SKM-1 (cell line): Measurements from ENCODE around the gene KLHDC4.
"Not testable (repeated sequence)": the region's sequence is repeated elsewhere in the genome, so short reads cannot be mapped to it uniquely, and the experiment has no call there.

Experiments used
- DNase-seq: peaks from one replicate; lab custom pipeline; 2025; ENCODE audit not compliant: unreplicated experiment; lab: John Stamatoyannopoulos, UW

KLHDC4 gene

DNA sequence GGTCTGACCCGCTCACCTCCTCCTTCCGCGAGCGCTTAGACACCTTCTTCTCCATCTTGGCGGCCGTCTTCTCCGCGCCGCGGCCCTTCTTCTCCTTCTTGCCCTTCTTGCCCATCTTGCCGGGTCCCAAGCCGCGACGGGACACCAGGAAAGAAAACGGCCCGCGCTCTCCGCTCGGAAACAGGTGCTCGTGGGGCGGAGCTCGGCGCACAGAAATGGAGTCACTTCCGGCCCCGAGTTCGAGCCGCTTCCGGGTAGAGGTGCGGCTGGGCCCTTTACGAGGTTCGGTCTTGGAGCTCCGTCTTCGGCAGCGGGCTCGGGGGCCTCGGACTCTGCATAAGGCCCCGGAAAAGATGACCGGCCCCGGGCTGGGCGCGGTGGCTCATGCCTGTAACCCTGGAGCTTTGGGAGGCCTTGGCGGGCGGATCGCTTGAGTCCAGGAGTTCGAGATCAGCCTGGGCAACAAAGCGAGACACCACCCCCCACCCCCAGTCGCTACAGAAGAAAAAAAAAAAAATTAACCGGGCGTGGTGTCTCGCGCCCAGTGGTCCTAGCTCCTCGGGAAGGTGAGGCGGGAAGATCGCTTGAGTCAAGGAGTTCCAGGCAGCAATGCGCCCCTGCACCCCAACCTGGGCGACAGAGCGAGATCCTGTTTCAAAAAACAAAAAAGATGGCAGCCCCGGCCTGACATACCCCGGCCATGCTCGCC is at the start of gene KLHDC4:
TSS of gene KLHDC4 (minus strand) at position 211 of the 709 bp plus-strand sequence. CDS start at position 115, 96 bp downstream.
- peak; percentile 65 for DNase-seq

DNA sequence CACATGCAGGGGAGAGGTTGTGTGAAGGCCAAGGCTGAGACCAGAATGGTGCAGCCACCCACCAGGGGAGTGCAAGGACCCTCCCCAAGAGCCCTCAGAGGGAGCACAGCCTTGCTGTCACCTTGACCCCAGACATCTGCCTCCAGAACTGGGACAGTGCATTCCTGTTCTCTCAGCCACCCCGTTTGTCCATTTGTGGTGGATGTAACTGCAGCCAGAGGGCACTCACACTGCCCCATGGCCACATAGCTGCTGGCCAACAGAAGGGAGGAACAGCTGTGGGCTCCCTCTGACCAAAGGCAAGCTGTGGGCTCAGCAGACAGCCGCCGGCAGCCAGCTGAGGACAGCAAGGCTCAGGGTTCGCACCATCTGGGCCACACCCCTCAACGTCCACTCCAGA is 49.8 kb upstream of the KLHDC4 start:
- DNase-seq = no peak

DNA sequence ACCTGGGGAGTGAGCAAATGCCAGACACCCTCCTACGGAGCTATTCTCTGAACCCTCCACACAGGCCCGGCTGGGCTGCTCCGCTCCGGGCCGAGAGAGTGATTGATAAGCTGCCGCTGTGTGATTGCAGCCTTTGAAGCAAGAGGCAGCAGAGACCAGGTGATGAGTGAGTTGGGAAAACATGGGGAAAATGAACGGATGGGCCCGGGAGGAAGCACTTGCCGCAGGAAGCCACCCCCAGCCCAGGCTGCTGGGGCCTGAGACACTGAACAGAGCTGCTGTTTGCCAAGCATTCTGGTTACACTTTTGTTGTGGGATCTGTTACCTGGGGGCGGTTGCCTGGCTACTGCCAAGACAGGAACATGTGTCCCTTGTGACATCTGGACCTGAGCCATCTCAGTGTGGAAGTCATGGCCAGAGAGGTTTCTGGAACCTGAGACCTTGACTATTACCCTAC is 46.4 kb upstream of the KLHDC4 start:
- DNase-seq = no peak

- DNase-seq = not testable (repeated sequence)
Observed at GRCh38 chr16:87811454-87811853, 45.7 kb upstream of the KLHDC4 start.

DNA sequence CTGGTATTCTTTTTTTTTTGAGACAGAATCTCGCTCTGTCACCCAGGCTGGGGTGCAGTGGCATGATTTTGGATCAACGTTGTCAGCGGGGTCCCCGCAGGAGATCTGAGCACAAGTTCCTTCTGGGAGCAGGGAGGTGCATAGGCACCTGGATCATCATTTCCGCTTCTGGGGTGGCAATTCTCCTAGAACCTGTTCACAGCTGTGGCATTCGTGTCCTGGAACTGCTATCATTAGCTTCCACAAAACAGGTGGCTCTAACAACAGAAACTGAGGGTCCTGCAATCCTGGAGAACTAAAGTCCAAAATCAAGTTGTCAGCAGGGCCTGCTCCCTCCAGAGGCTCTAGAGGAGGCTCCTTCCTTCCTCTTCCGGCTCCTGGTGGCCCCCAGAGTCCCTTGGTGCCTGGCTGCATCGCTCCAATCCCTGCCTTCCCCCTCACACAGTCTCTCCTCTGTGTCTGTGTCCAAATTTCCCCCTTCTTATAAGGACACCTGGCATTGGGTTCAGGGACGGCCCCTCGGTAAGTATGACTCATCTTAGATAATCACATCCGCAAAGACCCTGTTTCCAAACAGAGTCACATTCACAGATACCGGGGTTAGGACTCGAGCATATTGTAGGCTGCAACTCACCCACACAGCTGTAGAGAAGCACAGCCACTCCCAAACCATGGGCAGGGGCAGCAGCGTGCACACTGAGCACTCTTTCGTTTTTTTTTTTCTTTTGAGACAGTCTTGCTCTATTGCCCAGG is 43.5 kb upstream of the KLHDC4 start:
- no peak for DNase-seq

GRCh38 chr16:87808108-87808507 is 42.3 kb upstream of the KLHDC4 start:
- no peak for DNase-seq

GRCh38 chr16:87806641-87807546 is 41.1 kb upstream of the KLHDC4 start:
- DNase-seq = peak; percentile 72

- DNase-seq = no peak
Observed at GRCh38 chr16:87806261-87806640, 40.5 kb upstream of the KLHDC4 start.

GRCh38 chr16:87803385-87803784 is 37.6 kb upstream of the KLHDC4 start:
- no peak for DNase-seq

GRCh38 chr16:87802670-87803069 is 36.9 kb upstream of the KLHDC4 start:
- DNase-seq = no peak

- DNase-seq = no peak
Observed at GRCh38 chr16:87801679-87802259, 36.0 kb upstream of the KLHDC4 start.

- DNase-seq = no peak
Observed at GRCh38 chr16:87800497-87800896, 34.7 kb upstream of the KLHDC4 start.

DNA sequence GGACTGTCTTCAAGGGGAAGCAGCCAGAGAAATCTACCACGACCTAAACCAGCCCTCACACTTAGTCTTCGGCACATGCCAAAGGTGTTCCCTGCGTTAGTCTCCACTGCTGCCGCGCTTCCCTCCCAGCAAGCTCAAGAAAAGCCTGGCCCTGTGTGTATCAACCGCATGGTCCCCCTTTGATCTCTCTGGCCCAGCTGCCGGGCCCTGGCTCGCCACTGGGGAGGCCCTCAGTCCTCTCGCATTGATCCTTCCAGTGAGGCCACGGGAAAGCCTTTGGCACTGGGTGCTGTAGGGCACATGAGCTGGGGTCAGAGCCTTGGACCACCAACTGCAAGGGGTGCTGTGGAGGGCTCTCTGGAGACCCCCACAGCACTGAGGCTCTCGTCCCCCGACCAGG is 29.6 kb upstream of the KLHDC4 start:
- DNase-seq = no peak

- DNase-seq = no peak
Observed at GRCh38 chr16:87794485-87795078, 28.8 kb upstream of the KLHDC4 start.

DNA sequence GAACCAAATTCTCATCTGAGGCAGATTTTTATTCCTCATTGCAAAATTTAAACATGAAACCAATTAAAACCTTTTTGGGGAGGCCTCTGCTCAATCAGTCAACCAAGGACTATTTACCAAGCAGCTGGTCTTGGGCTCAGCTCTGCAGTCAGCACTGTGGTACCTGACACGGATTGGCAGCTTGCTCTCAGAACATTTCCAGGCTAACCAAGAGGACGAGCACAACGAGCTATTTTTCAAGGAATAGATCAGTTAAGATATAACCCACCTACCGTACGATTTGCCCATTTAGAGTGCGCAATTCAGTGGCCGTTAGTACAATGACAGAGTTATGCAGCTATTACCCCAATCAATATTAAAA is 26.4 kb upstream of the KLHDC4 start:
- no peak for DNase-seq

GRCh38 chr16:87791295-87792204 is 25.8 kb upstream of the KLHDC4 start:
- no peak for DNase-seq

GRCh38 chr16:87790292-87791100 is 24.7 kb upstream of the KLHDC4 start:
- no peak for DNase-seq

GRCh38 chr16:87789437-87790291 is 23.9 kb upstream of the KLHDC4 start:
- DNase-seq = no peak
